ENCODE results near the gene ORC3. TPM values are rescaled to one million over a fixed set of nuclear protein-coding genes. Genes with fewer than 3 reads are reported as not detected.

Gene ORC3
- total and polyA plus RNA-seq, 2 of the 4 experiments (the other 2 are of a cell fraction), result 22.3 to 30.6 TPM

GRCh38 chr6:87641065-87641692 lies 51.2 kb downstream of the ORC3 start:
- ChIA-PET POLR2A (ENCODE audit: unreplicated experiment) (no interaction called here), CTCF (interaction anchor here (0.7 kb wide), 1 partner anchor 362 kb away, joined by 3 read pairs; no protein-coding TSS in a partner anchor)
- TF ChIP-seq FOS (IDR thresholded peaks at IDR 0.05; ENCODE audit: low read depth, low read length) (no peak), RAD21 (IDR thresholded peaks at IDR 0.05; ENCODE audit: low read length) (no peak), SMC3 (IDR thresholded peaks at IDR 0.05; ENCODE audit: low read depth, low read length) (no peak), MAFK (IDR thresholded peaks at IDR 0.05; ENCODE audit: low read depth, low read length) (no peak), RFX5 (IDR thresholded peaks at IDR 0.05; ENCODE audit: low read depth, low read length) (no peak), RCOR1 (IDR thresholded peaks at IDR 0.05; ENCODE audit: insufficient replicate concordance, low read length) (no peak), NFE2L2 (IDR thresholded peaks at IDR 0.05; ENCODE audit: low read depth, low read length) (no peak), USF2 (IDR thresholded peaks at IDR 0.05; ENCODE audit: low read depth, low read length) (no peak), MAZ (IDR thresholded peaks at IDR 0.05; ENCODE audit: borderline replicate concordance, low read depth, low read length) (no peak), MXI1 (IDR thresholded peaks at IDR 0.05; ENCODE audit: borderline replicate concordance, low read depth, low read length) (no peak), BHLHE40 (IDR thresholded peaks at IDR 0.05; ENCODE audit: low read depth, low read length) (no peak), CHD1 (IDR thresholded peaks at IDR 0.05; ENCODE audit: low read depth, low read length) (no peak), CEBPB (IDR thresholded peaks at IDR 0.05; ENCODE audit: low read depth, low read length) (no peak)
- TF ChIP-seq, protein P1, sequence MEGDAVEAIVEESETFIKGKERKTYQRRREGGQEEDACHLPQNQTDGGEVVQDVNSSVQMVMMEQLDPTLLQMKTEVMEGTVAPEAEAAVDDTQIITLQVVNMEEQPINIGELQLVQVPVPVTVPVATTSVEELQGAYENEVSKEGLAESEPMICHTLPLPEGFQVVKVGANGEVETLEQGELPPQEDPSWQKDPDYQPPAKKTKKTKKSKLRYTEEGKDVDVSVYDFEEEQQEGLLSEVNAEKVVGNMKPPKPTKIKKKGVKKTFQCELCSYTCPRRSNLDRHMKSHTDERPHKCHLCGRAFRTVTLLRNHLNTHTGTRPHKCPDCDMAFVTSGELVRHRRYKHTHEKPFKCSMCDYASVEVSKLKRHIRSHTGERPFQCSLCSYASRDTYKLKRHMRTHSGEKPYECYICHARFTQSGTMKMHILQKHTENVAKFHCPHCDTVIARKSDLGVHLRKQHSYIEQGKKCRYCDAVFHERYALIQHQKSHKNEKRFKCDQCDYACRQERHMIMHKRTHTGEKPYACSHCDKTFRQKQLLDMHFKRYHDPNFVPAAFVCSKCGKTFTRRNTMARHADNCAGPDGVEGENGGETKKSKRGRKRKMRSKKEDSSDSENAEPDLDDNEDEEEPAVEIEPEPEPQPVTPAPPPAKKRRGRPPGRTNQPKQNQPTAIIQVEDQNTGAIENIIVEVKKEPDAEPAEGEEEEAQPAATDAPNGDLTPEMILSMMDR (conservative IDR thresholded peaks at IDR 0.05; ENCODE audit: low read depth, low read length), result no peak
- TF ChIP-seq, protein P2, sequence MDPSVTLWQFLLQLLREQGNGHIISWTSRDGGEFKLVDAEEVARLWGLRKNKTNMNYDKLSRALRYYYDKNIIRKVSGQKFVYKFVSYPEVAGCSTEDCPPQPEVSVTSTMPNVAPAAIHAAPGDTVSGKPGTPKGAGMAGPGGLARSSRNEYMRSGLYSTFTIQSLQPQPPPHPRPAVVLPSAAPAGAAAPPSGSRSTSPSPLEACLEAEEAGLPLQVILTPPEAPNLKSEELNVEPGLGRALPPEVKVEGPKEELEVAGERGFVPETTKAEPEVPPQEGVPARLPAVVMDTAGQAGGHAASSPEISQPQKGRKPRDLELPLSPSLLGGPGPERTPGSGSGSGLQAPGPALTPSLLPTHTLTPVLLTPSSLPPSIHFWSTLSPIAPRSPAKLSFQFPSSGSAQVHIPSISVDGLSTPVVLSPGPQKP (IDR thresholded peaks at IDR 0.05; ENCODE audit: borderline replicate concordance, low read depth, low read length), result no peak
- Histone ChIP-seq H4K8ac (ENCODE audit: low read depth in 2 of 2, low read length in 2 of 2) (no peak overlapping the region), H2BK5ac (ENCODE audit: low read depth, low read length, poor library complexity, severe bottlenecking) (no peak overlapping the region), H3K9me1 (ENCODE audit: insufficient read depth, low read length) (peaks cover 3% of the 10 kb centered on the region; the same call in 1 of the 2 replicates), H3K27me3 (ENCODE audit: control insufficient read depth, insufficient read depth, low read length) (no peaks in the 10 kb centered on the region), H3K9me3 (ENCODE audit: control insufficient read depth, insufficient read depth, low read length) (no peaks in the 10 kb centered on the region), H2AFZ (replicated peaks; ENCODE audit: low read length, poor library complexity) (no peak overlapping the region), H3K4me3 (ENCODE audit: insufficient read depth, low read depth, low read length) (no peak overlapping the region), H2BK15ac (ENCODE audit: low read depth, low read length) (no peak overlapping the region), H3K14ac (replicated peaks; ENCODE audit: low read depth, low read length) (no peak overlapping the region; the same call in 1 of the 2 replicates), H3K23ac (ENCODE audit: low read depth, low read length) (no peak overlapping the region), H3K9ac (ENCODE audit: low read depth, low read length) (no peak overlapping the region), H3K4ac (ENCODE audit: low read depth, low read length) (no peak overlapping the region), H3K27ac (ENCODE audit: insufficient read depth, low read length) (no peak overlapping the region), H3K56ac (ENCODE audit: extremely low read depth, insufficient read depth, low read length) (no peak overlapping the region), H3K18ac (ENCODE audit: low read depth, low read length) (no peak overlapping the region), H2AK9ac (replicated peaks; ENCODE audit: low read depth, low read length, poor library complexity) (no peak overlapping the region), H2BK20ac (ENCODE audit: low read depth, low read length) (no peak overlapping the region), H4K5ac (ENCODE audit: low read depth, low read length) (no peak overlapping the region), H2BK120ac (ENCODE audit: low read depth, low read length) (no peak overlapping the region), H3K36me3 (ENCODE audit: control insufficient read depth, insufficient read depth, low read length) (peaks cover 5% of the 10 kb centered on the region), H4K20me1 (ENCODE audit: insufficient read depth, low read length) (no peaks in the 10 kb centered on the region), H2AK5ac (ENCODE audit: low read depth, low read length) (no peak overlapping the region), H3K4me2 (ENCODE audit: low read depth, low read length) (no peak overlapping the region), H4K91ac (ENCODE audit: insufficient read depth, low read depth, low read length) (no peak overlapping the region), H3K79me1 (ENCODE audit: low read depth in 1 of 2, low read length in 2 of 2) (no peaks in the 10 kb centered on the region), H3K4me1 (ENCODE audit: control insufficient read depth, insufficient read depth, low read length) (no peaks in the 10 kb centered on the region; the same call in 1 of the 2 replicates)
- no peak for DNase-seq
- dilution Hi-C loops (cut with HindIII; ENCODE audit: low sequenced_read_pairs, unreplicated experiment) (no loop called here), intact Hi-C loops (cut with micrococcal nuclease) (no loop called here), in situ Hi-C loops (cut with MboI; ENCODE audit: low sequenced_read_pairs) (no loop called here)
- ATAC-seq (ENCODE audit: low read depth), result no peak
- BruUV-seq (replicated peaks), result no TSS peak
- no CpG with 5 or more reads among the region's 1 CpG for WGBS, 2 experiments (ENCODE audit: extremely low coverage in 2 of 2, insufficient read length in 1 of 2)

Measured in IMR-90 (cell line).